GM19193 (cell line): ENCODE data around the gene ERAL1.

ENCODE experiments used
- POLR2A ChIP-seq: IDR thresholded peaks from 4 replicates; pipeline ENCODE4 v1.6.1; 2011; ENCODE audit not compliant: insufficient read depth, insufficient read length; ENCODE audit errors: extremely low read depth

The ERAL1 gene

GRCh38 chr17:28888832-28889231 lies 34.0 kb downstream of the ERAL1 start:
- no peak for TF ChIP-seq POLR2A

- no peak for TF ChIP-seq POLR2A
Measured at GRCh38 chr17:28889996-28890395, 35.2 kb downstream of the ERAL1 start.

- no peak for TF ChIP-seq POLR2A
Measured at GRCh38 chr17:28891201-28891600, 36.4 kb downstream of the ERAL1 start.

GRCh38 chr17:28892024-28892423 lies 37.2 kb downstream of the ERAL1 start:
- no peak for TF ChIP-seq POLR2A

GRCh38 chr17:28895794-28896447 lies 41.1 kb downstream of the ERAL1 start:
- no peak for TF ChIP-seq POLR2A

- TF ChIP-seq POLR2A, result no peak
Measured at GRCh38 chr17:28896491-28896883, 41.7 kb downstream of the ERAL1 start.

GRCh38 chr17:28896884-28897768 lies 42.3 kb downstream of the ERAL1 start, which contains the start of gene FLOT2:
Gene FLOT2 (minus strand): TSS chr17:28897733. CDS start chr17:28897574, 159 bp downstream.
- peak; percentile 47 for TF ChIP-seq POLR2A

GRCh38 chr17:28897769-28898526 lies 43.1 kb downstream of the ERAL1 start:
- no peak for TF ChIP-seq POLR2A

GRCh38 chr17:28898527-28898955 lies 43.7 kb downstream of the ERAL1 start:
- TF ChIP-seq POLR2A, result no peak

GRCh38 chr17:28899212-28899815 lies 44.5 kb downstream of the ERAL1 start:
- TF ChIP-seq POLR2A, result no peak

- TF ChIP-seq POLR2A, result no peak
Measured at GRCh38 chr17:28900986-28901726, 46.3 kb downstream of the ERAL1 start.

GRCh38 chr17:28901866-28902818 lies 47.3 kb downstream of the ERAL1 start:
- TF ChIP-seq POLR2A, result no peak
